GM21360 (cell line): ENCODE measurements around the gene EZR.

Source experiments
- ATAC-seq: cut with Tn5 transposase; IDR thresholded peaks from one replicate; pipeline ENCODE4 v1.9.1; 2021; ENCODE audit warnings: mild to moderate bottlenecking, moderate library complexity; ENCODE audit not compliant: unreplicated experiment

EZR gene

DNA sequence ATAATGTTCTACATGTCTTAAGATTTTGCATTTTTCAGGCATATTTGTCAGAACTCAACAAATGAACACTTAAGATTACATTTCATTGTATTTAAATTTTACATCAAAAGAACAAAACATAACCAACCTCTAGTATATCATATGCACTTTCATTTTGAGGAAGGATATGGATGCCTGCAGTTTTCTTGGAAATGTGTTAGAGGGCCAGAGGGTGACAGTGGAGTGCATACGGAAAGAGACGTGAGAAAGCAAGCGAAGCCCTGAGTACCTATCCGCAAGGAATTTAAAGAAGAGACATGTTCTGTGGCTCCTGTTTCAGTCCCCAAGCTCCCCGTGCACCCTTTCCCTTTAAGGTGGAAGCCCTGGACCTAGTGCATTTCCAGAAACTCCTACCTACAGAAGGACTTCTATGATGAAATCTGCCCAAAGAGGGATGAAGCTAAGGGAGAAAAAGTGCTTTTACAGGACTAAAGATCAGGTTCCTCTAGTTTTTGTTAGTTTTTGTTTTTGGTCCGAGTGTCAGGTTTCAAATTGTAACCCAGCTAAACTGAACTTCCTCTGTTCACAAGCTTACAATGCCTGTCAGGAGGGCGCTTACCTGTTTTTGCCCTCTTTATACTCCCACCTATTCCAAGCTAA is 38.8 kb downstream of the EZR start:
- ATAC-seq, result no peak

DNA sequence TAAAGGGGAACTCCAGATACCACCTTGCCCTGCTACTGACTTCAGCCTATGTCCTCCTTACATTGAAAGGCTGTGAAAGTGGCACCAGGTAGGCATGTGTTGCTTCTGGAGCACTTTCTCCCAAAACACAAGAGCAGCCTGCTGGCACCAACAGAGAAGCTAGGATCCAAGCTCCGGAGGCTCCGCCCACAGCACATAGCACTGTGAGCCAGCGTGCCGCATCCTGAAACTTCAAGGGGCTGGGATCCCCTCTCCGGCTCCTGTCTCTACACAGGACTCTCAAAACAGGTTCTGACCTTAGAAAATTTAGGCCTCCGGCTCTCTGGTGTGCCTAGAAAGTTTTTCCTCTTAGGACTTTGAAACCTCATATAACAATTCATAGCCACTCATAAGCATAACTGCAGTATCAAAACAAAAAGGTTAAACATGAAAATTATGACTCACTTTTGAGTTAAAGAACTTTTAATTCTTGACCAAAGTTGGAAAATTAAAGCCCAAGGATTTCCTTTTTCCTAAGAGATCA is 41.1 kb downstream of the EZR start:
- ATAC-seq, result no peak

DNA sequence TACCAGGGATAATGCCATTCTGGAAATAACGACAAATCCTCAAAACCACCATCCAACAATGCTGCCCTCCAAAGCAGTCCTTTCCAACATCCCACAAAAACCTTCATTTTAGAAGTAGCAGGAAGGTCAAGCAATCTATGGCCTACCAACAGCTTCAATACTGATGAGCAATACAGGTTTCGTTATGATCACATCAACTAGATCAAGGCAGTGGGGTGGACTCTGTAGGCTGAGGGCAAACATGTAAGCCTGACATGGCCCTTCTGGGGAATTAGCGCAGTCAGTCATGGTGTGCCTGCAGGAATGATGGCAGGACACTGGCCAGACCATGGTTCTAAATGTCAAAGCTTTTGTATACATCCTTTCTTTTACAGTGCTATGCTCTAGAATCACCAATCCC is 41.7 kb downstream of the EZR start:
- ATAC-seq, result no peak

DNA sequence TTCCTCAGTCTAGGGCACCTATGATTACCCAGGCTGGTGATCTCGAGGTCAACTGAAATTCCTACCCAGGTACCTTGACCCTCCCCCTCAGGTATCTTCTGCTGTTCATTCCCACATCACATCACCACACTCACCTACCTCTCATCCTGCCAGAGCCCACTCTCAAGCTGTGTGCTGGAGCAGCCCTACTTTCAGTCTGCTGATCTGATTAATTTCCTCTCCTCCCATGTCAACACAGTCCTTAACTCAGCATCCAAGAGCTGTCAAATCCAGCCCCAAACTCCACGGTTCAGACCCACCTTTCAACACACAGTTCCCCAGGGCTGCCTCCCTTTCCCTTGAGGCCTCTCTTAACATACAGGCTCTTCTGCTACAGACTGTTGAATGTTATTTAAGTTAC is 42.4 kb downstream of the EZR start:
- ATAC-seq, result no peak

DNA sequence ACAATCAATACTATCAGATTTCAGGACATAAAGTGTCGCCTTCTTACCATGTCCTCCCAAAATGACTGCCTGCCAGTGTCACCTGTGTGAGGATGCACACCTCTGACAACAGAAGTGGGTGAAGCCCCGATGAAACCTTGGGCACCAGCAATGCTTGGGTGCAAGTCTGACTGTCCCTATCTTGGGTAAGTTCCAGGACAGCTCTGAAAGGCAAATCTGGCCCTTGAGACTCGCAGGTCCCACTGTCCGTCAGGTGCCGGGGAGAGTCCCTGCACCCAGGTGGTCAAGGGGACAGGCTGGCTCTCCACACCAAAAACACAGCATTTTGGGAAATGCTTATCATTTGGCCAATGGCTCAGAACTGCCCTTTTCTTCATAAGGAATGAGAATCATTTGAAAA is 43.3 kb downstream of the EZR start:
- no peak for ATAC-seq

DNA sequence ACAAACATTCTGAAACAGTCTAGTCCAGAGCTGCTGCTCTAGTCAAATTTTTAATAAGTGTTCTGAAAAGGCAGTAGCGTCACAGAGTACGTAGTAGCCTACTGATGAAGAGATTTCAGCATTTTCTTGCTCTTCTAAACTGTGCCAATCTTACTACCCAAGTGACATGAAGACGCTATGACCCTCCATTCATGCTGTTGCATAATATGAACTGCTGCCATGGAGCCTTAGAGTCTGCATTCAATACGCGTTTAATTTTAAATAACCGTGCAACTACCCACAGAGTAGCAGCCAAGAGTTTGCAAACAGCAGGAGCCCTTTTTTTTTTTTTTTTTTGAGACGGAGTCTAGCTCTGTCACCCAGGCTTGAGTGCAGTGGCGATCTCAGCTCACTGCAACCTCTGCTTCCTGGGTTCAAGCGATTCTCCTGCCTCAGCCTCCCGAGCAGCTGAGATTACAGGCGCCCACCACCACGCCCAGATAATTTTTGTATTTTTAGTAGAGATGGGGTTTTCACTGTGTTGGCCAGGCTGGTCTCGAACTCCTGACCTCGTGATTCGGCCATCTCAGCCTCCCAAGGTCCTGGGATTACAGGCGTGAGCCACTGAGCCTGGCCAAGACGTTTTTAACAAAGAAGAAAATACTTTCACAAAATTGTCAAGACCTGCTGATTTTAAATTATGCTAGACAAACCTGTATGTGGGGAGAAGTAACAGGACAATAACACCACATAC is 44.3 kb downstream of the EZR start:
- ATAC-seq, result no peak

DNA sequence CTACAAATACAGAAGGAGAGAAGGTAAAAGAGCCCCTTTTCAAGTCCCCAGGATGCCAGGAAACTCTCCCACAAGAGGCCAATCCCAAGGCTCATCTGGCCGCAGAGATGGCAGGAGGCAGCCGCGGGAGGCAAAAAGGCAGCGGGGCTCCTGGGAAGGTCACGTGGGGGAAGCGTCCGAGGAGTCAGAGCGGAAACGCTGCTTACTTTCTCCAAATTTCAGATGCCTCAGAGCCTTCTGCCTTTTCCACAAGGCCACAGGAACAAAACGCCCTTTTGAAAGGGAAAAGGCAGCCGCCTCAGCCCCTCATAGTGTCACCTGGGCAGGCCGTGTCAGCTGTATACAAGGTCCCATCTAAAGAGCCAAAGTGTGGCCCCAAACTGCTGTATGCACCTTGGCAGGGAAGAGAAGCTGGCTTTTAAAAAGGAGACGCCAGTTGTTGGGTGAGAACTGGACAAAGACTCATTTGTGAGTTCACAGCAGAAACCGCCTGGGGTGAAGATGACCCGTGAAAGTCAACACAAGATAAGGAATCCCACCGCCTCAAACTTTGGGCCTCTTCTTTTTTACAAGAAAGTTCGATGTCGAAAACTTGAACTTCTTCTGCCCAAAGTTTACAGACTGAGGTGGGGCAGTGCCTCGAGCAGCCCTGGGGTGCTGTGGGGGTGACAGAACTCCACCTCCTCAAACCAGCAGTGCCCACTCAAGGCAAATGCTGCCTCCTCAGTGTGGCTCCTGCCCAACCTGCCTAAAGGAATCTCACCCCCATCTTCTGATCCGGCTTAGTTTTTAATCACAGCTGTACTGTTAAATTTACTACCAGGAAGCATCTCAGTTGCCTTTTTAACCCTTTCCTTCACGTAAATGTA is 45.4 kb downstream of the EZR start:
- no peak for ATAC-seq

DNA sequence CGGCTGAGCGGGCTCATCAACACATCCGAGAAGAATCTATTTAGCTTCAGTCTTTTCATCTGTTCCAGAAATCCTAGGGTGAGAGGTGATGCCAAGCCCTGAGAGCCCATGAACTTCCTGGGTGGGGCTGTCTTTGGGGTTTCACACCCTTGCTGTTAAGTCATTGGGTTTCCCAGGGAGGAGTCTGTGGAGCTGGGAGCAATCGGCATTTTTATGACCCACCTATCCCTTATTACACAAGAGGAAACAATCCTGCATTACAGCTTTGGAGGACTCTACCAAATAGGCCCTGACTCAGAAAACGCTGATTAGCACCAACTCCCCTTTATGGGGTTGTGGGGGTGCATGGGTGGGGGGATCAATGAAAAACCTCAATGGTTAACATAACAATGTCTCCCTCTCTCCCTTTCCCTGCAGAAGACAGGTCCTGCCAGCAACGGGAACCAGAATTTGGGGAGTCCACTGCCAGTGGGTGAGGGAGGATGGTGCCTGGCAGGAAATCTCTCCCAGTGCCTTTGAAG is 46.3 kb downstream of the EZR start:
- ATAC-seq, result no peak

DNA sequence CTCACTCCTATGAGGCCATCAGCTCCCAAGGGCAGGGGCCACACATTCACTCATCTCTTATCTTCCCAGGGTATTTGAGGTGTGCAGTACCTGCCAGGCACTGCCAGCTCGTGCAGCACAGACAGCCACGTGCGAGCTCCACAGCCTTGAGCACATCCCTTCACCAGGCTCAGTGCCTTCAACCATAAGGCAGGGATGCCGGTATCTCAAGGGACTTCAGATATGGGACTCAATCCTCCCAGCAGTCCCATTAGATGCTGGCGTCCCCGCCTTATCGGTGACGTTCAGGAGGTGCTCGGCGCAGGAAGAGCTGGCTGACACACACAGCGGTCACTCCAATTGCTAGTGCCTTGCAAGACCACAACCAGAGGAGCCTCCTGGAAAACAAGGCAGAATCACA is 47.0 kb downstream of the EZR start:
- ATAC-seq, result no peak

DNA sequence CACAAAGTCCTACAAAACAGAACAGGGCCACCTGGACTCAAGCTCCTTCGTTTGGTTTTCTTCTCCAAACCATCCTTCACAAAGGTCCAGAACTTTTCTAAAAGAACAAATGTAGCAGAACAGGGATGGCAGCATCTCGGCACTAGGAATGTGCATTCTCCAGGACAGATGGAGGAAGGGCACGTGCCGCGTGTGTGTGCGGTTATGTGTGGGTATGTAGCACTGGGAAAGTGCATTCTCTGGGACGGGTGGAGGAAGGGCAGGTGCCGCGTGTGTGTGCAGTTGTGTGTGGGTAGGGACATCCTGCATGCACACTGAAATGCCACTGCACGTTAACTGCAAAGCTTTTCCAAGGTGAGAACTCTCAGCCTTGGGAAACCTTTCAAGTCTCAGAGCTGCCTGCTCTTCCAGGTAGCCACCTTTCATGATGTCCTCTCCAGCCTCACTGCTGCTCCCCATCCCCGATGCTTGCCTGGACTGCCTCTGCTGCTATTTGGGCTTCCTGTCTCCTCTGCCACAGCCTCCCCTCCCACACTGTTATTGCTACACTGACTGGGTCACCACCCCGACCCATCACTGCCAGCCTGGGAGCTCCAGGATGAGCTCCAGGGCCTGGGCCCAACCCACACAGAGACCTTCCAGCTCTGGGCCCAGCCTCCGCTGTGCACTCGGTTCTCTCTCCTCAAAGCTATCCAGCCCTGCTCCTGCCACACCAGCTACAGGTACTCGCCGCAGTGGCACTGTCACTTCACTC is 47.6 kb downstream of the EZR start:
- ATAC-seq, result no peak

DNA sequence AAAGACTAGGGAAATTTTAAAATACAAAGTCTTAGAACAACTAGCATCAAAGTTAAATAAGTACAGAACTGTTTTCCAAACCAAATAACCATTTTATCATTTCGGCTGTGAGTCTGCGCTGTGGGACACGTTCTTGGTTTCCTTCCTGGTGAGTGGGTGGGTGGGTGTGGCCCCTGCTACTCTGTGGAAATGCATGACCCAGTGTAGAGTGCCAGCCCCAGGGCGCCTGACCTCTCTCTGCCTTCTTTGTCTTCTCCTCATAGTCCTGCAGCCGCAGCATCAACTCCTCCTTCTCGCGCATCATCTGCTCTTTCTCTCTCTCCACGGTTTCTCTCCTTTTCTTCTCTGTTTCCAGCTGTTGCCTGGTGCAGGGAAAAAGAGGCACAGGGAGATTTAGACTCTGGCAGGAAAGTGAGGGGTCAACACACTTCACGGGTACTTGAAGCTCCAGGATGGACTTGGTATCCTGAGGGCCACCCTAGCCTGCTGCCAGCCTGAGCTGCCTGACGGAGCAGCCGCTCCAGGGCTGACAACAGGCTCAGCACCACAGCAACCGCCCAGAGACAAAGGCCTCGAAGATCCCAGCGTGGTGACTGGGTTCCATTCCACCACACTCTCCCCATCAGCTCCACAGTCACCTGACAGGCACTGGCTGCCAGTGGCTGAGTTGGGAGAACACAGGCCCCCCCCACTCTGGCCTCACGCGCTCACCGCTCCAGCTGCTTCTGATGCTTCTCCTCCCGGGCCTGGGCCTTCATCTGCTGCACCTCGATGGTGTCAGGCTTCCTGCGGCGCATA is 48.4 kb downstream of the EZR start:
- ATAC-seq, result no peak

DNA sequence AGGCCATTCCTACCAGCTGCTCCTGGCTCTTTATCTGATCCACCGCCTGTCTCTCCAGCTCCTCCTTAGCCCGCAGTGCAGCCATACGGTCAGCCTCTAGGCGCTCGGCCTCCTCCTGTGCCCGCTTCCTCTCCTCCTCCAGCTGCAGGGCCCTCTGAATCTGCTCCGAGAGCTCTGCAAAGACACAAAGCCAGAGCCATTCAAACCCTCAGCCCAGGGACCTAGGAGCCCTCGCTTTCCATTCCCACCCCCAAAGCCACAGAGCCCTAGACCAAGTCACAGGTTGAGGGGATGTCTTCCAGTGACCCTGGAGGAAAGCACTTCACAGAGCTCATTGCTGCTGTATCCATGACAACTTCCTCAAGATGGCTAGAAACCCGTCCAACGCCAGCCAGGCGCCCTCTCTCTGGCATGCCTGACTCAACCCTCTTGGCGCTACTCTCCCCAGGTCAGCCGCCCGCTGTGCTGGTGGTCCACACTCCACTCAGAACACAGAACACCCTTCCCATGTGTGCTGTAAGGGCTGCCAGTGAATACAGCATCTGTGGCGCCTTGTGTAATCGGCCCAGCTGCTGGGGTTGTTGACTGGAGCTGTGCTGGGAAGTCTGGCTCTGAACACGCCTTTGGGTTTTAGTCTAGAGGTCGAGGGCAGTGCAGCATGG is 49.3 kb downstream of the EZR start:
- ATAC-seq, result no peak

DNA sequence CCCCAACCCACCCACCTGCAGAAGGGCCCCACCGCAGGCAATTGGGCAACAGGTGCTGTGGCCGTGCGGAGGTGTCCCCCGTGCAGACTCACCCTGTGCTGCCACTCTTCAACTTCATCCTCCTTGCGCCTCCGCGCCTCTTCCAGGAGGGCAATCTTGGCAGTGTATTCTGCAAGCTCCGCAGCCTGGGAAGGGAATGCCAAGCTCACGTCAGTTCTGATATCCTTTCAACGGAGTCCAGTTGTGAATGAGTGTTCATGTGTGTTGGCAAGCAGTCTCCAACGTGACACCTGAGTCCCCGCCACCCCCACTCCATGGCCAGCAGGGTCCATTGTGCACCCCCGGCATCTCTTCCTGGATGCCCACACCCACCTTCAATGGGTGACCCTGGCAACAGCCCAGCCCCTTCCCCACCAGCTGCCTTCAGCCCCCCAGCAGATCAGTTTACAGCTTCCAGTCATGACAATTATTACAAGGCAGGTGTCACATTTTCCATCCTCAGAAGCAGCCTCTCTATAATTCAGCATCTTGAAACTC is 49.9 kb downstream of the EZR start:
- no peak for ATAC-seq

DNA sequence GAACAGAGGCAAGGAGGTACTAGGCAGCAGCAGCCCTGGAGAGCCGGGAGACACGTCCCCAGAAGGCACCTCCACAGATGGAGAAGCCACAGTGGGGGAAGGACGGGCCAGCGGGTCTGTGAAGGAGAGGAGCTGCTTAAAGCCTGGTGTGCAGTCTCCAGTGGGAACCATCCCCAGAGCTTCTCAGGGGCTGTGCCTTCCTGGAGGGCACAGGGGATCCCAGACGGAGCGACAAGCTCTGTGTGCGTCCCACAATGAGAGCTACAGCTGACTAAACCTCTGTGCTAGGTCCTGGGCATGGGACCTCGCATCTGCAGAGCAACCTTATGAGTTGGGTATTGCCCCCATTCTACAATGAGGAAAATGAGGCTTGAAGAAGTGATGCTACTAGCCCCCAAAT is 50.7 kb downstream of the EZR start:
- ATAC-seq, result no peak

DNA sequence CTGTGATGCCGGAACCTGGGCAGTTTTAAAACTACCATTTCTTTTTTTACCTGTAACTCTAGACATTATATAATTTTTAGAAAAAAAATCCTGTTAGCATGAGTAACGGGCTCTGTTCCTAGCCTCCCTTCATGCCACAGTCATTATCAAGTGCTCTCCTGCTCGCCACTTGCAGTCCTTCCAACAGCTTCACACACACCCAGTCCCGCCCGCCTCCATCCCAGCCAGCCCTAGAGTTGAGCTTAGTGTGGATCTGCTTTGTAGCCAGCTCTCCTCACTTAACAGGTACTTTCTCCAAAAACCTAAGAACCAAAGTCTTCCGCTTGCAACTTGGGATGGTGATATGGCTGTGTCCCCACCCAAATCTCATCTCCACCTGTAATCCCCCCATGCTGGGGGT is 51.5 kb downstream of the EZR start:
- no peak for ATAC-seq

DNA sequence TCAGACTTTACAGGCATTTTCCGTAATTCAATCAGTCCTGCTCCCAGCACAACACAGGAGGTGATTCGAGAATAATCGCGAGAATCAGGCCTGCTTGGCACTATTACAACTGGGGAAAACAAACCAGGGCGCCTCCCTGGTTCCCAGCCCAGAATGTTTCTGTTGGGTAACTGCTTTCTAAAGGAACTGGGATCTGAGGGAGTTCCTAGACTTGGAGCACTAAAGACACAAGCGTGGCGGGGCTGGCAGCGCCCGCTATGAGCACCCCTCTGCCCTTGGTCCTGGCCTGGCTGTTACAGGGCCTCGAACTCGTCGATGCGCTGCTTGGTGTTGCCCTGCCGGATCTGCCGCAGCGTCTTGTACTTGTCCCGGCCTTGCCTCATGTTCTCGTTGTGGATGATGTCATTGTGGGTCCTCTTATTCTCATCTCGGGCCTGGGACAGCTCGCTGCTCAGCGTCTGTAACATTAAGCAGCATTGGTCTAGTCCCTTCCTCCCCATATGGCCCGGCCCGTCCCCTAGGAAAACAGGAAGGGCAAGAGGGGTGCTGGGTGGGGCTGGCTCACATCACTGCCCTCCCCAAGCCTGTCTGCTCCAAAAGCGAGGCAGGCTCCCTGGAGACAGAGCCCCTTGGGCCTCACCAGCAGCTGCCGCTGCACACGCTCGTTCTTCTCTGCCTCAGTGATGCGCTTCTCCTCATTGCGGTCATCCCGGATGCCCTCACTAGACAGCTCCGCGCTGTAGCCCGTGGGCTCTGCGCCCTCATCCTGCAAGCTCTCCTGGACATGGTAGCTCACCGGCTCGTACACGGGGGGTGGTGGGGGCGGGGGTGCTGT is 52.3 kb downstream of the EZR start:
- ATAC-seq, result no peak

DNA sequence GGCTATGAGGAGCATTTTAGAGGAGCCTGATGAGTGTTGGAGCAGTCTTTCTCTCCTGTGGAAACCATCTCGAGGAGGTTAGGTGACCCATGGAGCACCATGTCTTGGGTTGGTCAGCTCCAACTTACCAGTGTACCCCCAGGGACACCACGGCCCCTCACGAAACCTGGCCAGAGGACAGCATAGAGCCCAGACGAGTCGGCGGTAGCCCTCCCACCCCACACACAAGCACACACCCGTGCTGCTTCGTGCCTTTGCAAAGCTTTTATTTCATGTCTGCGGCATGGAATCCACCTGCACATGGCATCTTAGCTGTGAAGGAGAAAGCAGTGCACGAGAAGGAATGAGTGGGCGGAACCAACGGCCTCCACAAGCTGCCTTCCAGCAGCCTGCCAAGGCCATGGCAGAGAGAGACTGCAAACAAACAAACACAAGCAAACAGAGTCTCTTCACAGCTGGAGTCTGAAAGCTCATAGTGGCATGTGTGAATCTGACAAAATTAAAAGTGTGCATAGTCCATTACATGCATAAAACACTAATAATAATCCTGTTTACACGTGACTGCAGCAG is 53.6 kb downstream of the EZR start:
- ATAC-seq, result no peak

DNA sequence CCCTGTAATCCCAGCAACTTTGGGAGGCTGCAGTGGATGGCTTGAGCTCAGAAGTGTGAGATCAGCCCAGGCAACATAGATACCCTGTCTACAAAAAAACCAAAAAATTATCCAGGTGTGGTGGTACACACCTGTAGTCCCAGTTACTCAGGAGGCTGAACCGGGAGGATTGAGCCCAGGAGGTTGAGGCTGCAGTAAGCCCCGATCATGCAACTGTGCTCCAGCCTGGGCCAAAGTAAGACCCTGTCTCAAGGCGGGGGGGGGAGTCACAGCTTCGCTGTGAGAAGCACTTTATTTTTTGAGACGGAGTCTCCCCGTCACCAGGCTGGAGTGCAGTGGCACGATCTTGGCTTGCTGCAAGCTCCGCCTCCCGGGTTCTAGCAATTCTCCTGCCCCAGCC is 54.2 kb downstream of the EZR start:
- no peak for ATAC-seq
